ENCODE data around the gene MARCHF4.

Gene MARCHF4

GRCh38 chr2:216354306-216354705 lies 18.0 kb downstream of the MARCHF4 start:
- DNase-seq (ENCODE audit: low read depth, low spot score) = no peak
- no peak overlapping the region for H3K4me3 ChIP-seq (ENCODE audit: low read length)

DNA sequence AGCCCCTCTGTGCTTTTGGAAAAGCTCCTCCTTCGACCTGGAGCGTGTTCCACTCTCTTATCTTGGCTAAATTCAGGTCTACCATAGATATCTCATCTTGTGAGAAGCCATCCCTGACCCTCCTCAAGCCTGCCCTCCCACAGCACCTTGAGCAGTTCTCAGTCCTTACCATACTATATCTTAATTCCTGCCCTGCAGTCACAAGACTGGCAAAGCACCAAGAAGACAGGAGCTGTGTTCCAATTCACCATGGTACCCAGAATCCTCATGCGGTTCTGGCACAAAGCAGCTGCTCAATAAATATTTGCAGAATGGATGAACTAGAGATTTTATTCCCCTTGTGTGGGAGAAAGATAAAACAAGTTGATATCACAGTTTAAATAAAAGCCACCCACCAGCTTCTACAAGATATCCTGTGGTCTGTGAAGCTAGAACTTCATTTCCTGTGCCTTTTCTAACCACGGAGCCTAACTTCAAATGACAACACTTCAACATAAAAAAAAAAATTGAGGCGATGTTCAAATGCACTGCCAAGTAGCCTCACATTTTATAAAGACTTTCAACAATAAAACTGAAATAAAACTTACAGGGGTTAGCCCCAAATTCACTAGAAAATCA lies 19.5 kb downstream of the MARCHF4 start:
- peak; percentile 96 for DNase-seq (ENCODE audit: low read depth, low spot score)
- peak overlapping the region; percentile 8 for H3K4me3 ChIP-seq (ENCODE audit: low read length)

GRCh38 chr2:216351172-216351925 lies 20.9 kb downstream of the MARCHF4 start:
- DNase-seq (ENCODE audit: low read depth, low spot score) = no peak
- no peak overlapping the region for H3K4me3 ChIP-seq (ENCODE audit: low read length)

DNA sequence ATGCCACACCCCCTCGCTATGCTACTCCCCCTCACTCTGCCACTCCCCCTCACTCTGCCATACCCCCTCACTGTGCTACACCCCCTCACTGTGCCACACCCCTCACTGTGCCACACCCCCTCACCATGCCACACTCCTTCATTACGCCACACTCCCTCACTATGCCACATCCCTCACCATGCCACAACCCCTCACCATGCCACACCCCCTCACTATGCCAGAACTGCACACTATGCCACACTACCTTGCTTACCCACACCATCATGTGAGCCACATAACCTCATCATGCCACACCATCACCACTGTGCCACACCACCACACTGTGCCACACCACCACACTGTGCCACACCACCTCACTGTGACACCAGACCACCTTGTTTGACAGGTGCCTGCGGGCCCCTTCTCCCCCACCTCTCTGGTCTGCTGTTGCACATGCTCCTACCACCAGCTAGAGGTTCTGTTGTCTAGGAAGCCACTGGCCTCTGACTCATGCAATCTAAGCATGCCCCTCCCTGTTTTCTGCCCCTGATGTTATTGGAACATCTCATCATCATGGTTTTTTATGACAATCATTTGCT lies 22.0 kb downstream of the MARCHF4 start:
- no peak for DNase-seq (ENCODE audit: low read depth, low spot score)
- H3K4me3 ChIP-seq (ENCODE audit: low read length) = no peak overlapping the region

- DNase-seq (ENCODE audit: low read depth, low spot score) = no peak
- H3K4me3 ChIP-seq (ENCODE audit: low read length) = no peak overlapping the region
Measured at GRCh38 chr2:216349366-216349765, 22.9 kb downstream of the MARCHF4 start.

GRCh38 chr2:216348756-216349308 lies 23.5 kb downstream of the MARCHF4 start:
- no peak overlapping the region for H3K4me3 ChIP-seq (ENCODE audit: low read length)
- no peak for DNase-seq (ENCODE audit: low read depth, low spot score)

GRCh38 chr2:216346781-216347180 lies 25.5 kb downstream of the MARCHF4 start:
- H3K4me3 ChIP-seq (ENCODE audit: low read length) = no peak overlapping the region
- no peak for DNase-seq (ENCODE audit: low read depth, low spot score)

- DNase-seq (ENCODE audit: low read depth, low spot score) = no peak
- H3K4me3 ChIP-seq (ENCODE audit: low read length) = no peak overlapping the region
Measured at GRCh38 chr2:216345846-216346245, 26.4 kb downstream of the MARCHF4 start.

- H3K4me3 ChIP-seq (ENCODE audit: low read length) = no peak overlapping the region
- DNase-seq (ENCODE audit: low read depth, low spot score) = no peak
Measured at GRCh38 chr2:216344950-216345300, 27.4 kb downstream of the MARCHF4 start.

GRCh38 chr2:216344206-216344949 lies 27.9 kb downstream of the MARCHF4 start:
- no peak for DNase-seq (ENCODE audit: low read depth, low spot score)
- H3K4me3 ChIP-seq (ENCODE audit: low read length) = no peak overlapping the region

- no peak for DNase-seq (ENCODE audit: low read depth, low spot score)
- no peak overlapping the region for H3K4me3 ChIP-seq (ENCODE audit: low read length)
Measured at GRCh38 chr2:216343221-216343980, 28.9 kb downstream of the MARCHF4 start.

GRCh38 chr2:216341121-216341520 lies 31.2 kb downstream of the MARCHF4 start:
- no peak for DNase-seq (ENCODE audit: low read depth, low spot score)
- H3K4me3 ChIP-seq (ENCODE audit: low read length) = no peak overlapping the region

- H3K4me3 ChIP-seq (ENCODE audit: low read length) = no peak overlapping the region
- no peak for DNase-seq (ENCODE audit: low read depth, low spot score)
Measured at GRCh38 chr2:216340280-216340631, 32.0 kb downstream of the MARCHF4 start.

DNA sequence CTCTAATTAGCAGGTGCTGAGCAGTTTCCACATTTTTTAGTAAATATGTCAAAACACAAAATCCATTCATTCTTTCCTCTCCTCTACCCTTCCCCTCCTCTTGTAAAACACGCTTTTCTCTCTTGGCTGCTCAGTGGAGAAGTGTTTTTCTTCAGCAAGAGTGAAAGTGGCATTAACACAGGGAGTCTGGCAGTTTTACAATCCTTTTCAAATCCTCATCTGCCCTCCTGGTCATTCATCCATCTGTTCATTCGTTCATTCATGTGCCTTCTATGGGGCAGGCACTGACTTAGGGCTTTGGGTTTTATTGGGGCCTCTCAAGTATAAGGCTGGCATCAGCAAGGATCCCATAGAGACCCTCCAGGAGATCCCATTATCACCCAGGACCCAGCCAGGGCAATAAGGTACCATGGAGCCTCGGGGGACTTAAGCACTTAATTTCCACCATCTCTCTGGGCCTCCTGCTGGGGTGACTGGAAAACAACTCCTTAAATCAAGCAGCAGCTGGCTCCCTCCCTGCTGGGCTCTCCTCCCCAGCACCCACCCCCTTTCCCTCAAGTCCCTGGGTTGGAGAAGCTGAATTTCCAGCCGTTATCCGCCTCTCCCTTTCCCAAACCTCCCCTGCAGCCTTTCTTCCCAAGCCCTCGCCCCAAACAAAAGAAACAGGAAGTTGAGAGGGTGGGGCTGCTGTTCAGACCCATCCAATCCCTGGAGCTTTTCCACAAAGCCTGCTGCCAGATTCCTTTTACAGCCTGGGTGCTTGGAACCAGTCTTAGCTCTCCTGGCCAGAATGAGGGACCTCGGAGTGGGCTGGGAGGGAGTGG lies 32.6 kb downstream of the MARCHF4 start:
- no peak for DNase-seq (ENCODE audit: low read depth, low spot score)
- H3K4me3 ChIP-seq (ENCODE audit: low read length) = no peak overlapping the region

DNA sequence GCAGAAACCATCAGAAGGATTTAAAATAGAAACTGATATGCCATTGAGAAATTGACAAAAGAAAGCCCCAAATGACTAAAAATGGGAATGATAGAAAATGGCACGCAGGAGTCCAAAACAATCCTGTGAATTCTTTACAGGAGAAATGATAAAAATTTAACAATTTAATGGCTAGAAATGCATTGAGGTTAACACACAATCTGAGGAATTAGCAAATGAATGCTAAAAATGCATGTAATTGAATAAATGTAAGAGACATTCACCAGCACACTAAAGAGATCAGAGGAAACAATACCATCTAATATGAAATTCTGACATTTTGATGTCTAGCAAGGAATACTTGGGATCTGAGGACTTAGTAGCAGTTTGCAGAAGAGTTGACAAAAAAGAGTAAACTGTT lies 37.0 kb downstream of the MARCHF4 start:
- no peak overlapping the region for H3K4me3 ChIP-seq (ENCODE audit: low read length)
- DNase-seq (ENCODE audit: low read depth, low spot score) = no peak

DNA sequence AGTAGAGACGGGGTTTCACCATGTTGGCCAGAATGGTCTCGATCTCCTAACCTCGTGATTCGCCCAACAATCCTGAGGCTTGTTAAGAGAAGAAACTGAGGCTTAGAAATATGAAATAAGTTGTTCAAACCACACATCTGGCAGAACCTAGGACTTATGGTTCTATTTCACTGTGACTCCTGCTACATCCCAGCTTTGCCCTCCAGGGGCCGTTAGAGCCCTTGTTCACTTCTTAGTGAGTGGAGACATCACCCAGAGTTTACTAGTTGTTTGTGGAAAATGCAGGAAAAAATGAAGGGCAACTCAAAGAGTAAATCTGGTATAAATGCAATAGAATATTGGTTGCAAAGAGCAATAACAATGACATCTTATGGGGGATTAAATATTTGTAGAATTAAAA lies 43.9 kb downstream of the MARCHF4 start:
- H3K4me3 ChIP-seq (ENCODE audit: low read length) = no peak overlapping the region
- DNase-seq (ENCODE audit: low read depth, low spot score) = no peak

GRCh38 chr2:216327447-216327935 lies 44.8 kb downstream of the MARCHF4 start:
- no peak overlapping the region for H3K4me3 ChIP-seq (ENCODE audit: low read length)
- DNase-seq (ENCODE audit: low read depth, low spot score) = no peak
